HG03060 (cell line): ENCODE measurements around the gene MRC2.

ENCODE experiments used
- ATAC-seq: cut with Tn5 transposase; IDR thresholded peaks from one replicate; pipeline ENCODE4 v1.9.1; 2021; ENCODE audit warnings: low read depth, moderate number of reproducible peaks; ENCODE audit not compliant: unreplicated experiment

The MRC2 gene

GRCh38 chr17:62630365-62631085, 3.1 kb downstream of the MRC2 start:
- no peak for ATAC-seq

- ATAC-seq = no peak
Observed at GRCh38 chr17:62631086-62631935, 3.8 kb downstream of the MRC2 start.

GRCh38 chr17:62631936-62632924, 4.8 kb downstream of the MRC2 start:
- no peak for ATAC-seq

- no peak for ATAC-seq
Observed at GRCh38 chr17:62637809-62638208, 10.3 kb downstream of the MRC2 start.

- no peak for ATAC-seq
Observed at GRCh38 chr17:62641153-62641552, 13.7 kb downstream of the MRC2 start.

GRCh38 chr17:62641951-62642350, 14.5 kb downstream of the MRC2 start:
- ATAC-seq = no peak

GRCh38 chr17:62643496-62643895, 16.0 kb downstream of the MRC2 start:
- no peak for ATAC-seq

GRCh38 chr17:62644487-62645173, 17.2 kb downstream of the MRC2 start:
- no peak for ATAC-seq

- no peak for ATAC-seq
Observed at GRCh38 chr17:62648251-62648955, 20.9 kb downstream of the MRC2 start.

GRCh38 chr17:62648956-62649294, 21.5 kb downstream of the MRC2 start:
- no peak for ATAC-seq

- ATAC-seq = no peak
Observed at GRCh38 chr17:62649570-62649969, 22.1 kb downstream of the MRC2 start.

GRCh38 chr17:62650587-62650986, 23.1 kb downstream of the MRC2 start:
- no peak for ATAC-seq

- no peak for ATAC-seq
Observed at GRCh38 chr17:62652251-62653001, 25.0 kb downstream of the MRC2 start.

GRCh38 chr17:62653002-62653825, 25.7 kb downstream of the MRC2 start:
- peak; percentile 75 for ATAC-seq

- no peak for ATAC-seq
Observed at GRCh38 chr17:62653826-62654761, 26.6 kb downstream of the MRC2 start.

- ATAC-seq = no peak
Observed at GRCh38 chr17:62655656-62656055, 28.2 kb downstream of the MRC2 start.

GRCh38 chr17:62656446-62656845, 29.0 kb downstream of the MRC2 start:
- no peak for ATAC-seq
